SK-N-SH treated with all-trans-retinoic acid at 6 μM for 48 hours (cell line): ENCODE measurements around the gene RALBP1.

ENCODE experiments used
- ATAC-seq: fragments of 200-7000 bp; cut with Tn5 transposase; 3 replicates; pipeline ENCODE4 v1.9.1; 2020; ENCODE audit warnings: mild to moderate bottlenecking, moderate library complexity
- ARNTL ChIP-seq: fragments of 450-650 bp; formaldehyde crosslinking; IDR thresholded peaks from 2 replicates; pipeline ENCODE4 v1.5.0; 2020; ENCODE audit warnings: low read depth, mild to moderate bottlenecking, moderate library complexity, borderline replicate concordance
- ESRRG ChIP-seq: fragments of 250-450 bp; sonication (Bioruptor Pico); IDR thresholded peaks from 2 replicates; pipeline ENCODE4 v1.6.1; 2021; ENCODE audit warnings: mild to moderate bottlenecking
- ISL1 ChIP-seq: fragments of 250-450 bp; sonication (Bioruptor Pico); IDR thresholded peaks from 2 replicates; pipeline ENCODE4 v2.1.2; 2022; ENCODE audit warnings: mild to moderate bottlenecking, moderate library complexity
- OSR1 ChIP-seq: fragments of 250-450 bp; sonication (Bioruptor Pico); IDR thresholded peaks from 2 replicates; pipeline ENCODE4 v1.8.0; 2022; ENCODE audit warnings: moderate library complexity, mild to moderate bottlenecking, inconsistent platforms
- RARB ChIP-seq: fragments of 250-450 bp; sonication (Bioruptor Pico); IDR thresholded peaks from 2 replicates; pipeline ENCODE4 v1.8.0; 2021; ENCODE audit warnings: mild to moderate bottlenecking, moderate library complexity
- TCF4 ChIP-seq: fragments of 250-450 bp; sonication (Bioruptor Pico); IDR thresholded peaks from 2 replicates; pipeline ENCODE4 v1.8.0; 2021; ENCODE audit warnings: mild to moderate bottlenecking, moderate library complexity, borderline replicate concordance
- TOX ChIP-seq: fragments of 250-450 bp; sonication (Bioruptor Pico); IDR thresholded peaks from 2 replicates; pipeline ENCODE4 v1.8.0; 2021; ENCODE audit warnings: mild to moderate bottlenecking, moderate library complexity, borderline replicate concordance
- ZC3H10 ChIP-seq: fragments of 250-450 bp; sonication (Bioruptor Pico); IDR thresholded peaks from 2 replicates; pipeline ENCODE4 v1.5.1; 2021; ENCODE audit warnings: mild to moderate bottlenecking, moderate library complexity
- ZFP3 ChIP-seq: fragments of 250-450 bp; sonication (Bioruptor Pico); IDR thresholded peaks from 2 replicates; pipeline ENCODE4 v1.5.0; 2020; ENCODE audit warnings: mild to moderate bottlenecking, moderate library complexity
- ZNF565 ChIP-seq: fragments of 450-650 bp; formaldehyde crosslinking; conservative IDR thresholded peaks from 2 replicates; pipeline ENCODE4 v1.5.0; 2020; ENCODE audit warnings: low read depth, mild to moderate bottlenecking, moderate library complexity
- ZNF70 ChIP-seq: fragments of 450-650 bp; formaldehyde crosslinking; IDR thresholded peaks from 2 replicates; pipeline ENCODE4 v1.5.0; 2020; ENCODE audit warnings: mild to moderate bottlenecking, moderate library complexity
- ZNF8 ChIP-seq: fragments of 450-650 bp; formaldehyde crosslinking; IDR thresholded peaks from 2 replicates; pipeline ENCODE4 v1.5.0; 2020; ENCODE audit warnings: mild to moderate bottlenecking, moderate library complexity
- TF ChIP-seq, protein P1 (sequence below): fragments of 250-450 bp; sonication (Bioruptor Pico); IDR thresholded peaks from 2 replicates; pipeline ENCODE4 v1.5.1; 2021; ENCODE audit warnings: mild to moderate bottlenecking, moderate library complexity
- TF ChIP-seq, protein P2 (sequence below): fragments of 250-450 bp; sonication (Bioruptor Pico); IDR thresholded peaks from 2 replicates; pipeline ENCODE4 v1.8.0; 2021; ENCODE audit warnings: low read depth, mild to moderate bottlenecking, moderate library complexity, borderline replicate concordance
- TF ChIP-seq, protein P3 (sequence below): fragments of 250-450 bp; sonication (Bioruptor Pico); IDR thresholded peaks from 2 replicates; pipeline ENCODE4 v1.5.1; 2020; ENCODE audit warnings: low read depth, mild to moderate bottlenecking, moderate library complexity
- TF ChIP-seq, protein P4 (sequence below): fragments of 250-450 bp; sonication (Bioruptor Pico); IDR thresholded peaks from 2 replicates; pipeline ENCODE4 v1.5.0; 2020; ENCODE audit warnings: mild to moderate bottlenecking, moderate library complexity

RALBP1 gene

DNA sequence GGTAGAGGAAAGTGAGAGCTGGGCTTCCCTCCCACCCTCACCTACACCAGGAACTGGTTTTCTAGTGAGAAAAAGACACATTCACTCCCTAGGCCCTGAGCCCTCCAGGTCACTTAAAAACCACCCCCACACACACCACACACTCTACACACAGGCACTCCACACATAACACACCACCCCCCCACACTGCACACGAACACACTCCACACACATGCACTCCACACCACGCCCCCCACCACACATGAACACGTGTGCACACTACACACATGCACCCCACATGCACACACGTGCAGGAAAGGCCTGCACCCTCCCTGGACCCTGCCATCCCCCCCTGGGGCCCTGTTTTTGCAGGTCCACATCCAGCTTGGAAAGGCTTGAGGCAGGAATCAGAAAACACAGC, 67.6 kb downstream of the RALBP1 start (continued):
- TF ChIP-seq, protein P1, sequence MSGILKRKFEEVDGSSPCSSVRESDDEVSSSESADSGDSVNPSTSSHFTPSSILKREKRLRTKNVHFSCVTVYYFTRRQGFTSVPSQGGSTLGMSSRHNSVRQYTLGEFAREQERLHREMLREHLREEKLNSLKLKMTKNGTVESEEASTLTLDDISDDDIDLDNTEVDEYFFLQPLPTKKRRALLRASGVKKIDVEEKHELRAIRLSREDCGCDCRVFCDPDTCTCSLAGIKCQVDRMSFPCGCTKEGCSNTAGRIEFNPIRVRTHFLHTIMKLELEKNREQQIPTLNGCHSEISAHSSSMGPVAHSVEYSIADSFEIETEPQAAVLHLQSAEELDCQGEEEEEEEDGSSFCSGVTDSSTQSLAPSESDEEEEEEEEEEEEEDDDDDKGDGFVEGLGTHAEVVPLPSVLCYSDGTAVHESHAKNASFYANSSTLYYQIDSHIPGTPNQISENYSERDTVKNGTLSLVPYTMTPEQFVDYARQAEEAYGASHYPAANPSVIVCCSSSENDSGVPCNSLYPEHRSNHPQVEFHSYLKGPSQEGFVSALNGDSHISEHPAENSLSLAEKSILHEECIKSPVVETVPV (CRISPR knock-in tag) = no peak
- TF ChIP-seq ZNF8 (CRISPR knock-in tag) (no peak), ISL1 (CRISPR knock-in tag) (no peak), ZNF565 (CRISPR knock-in tag) (no peak), ESRRG (CRISPR knock-in tag) (no peak), ARNTL (CRISPR knock-in tag) (no peak)
- TF ChIP-seq, protein P2, sequence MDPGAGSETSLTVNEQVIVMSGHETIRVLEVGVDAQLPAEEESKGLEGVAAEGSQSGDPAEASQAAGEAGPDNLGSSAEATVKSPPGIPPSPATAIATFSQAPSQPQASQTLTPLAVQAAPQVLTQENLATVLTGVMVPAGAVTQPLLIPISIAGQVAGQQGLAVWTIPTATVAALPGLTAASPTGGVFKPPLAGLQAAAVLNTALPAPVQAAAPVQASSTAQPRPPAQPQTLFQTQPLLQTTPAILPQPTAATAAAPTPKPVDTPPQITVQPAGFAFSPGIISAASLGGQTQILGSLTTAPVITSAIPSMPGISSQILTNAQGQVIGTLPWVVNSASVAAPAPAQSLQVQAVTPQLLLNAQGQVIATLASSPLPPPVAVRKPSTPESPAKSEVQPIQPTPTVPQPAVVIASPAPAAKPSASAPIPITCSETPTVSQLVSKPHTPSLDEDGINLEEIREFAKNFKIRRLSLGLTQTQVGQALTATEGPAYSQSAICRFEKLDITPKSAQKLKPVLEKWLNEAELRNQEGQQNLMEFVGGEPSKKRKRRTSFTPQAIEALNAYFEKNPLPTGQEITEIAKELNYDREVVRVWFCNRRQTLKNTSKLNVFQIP (CRISPR knock-in tag) = no peak

DNA sequence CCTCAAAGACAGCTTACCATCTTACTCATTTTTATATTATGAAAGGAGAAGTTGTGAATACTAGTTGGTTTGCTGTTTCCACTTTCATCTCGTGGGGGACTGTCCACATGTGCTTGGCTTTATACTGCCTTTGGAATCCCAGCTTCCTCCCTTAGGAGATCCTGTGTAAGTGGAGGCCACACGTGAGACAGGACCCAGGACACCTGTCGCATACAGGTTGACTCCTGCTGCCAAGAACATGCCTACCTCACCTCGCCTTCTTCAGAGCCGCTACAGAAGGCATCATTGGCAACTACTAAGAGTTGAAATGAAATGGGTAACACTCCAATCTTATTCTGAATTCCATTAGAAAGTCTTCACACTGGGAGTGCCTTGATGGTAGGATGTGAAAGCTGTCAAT, 69.7 kb downstream of the RALBP1 start:
- TF ChIP-seq ZNF565 (CRISPR knock-in tag) = no peak
- TF ChIP-seq OSR1 = no peak
- TF ChIP-seq ZNF70 (CRISPR knock-in tag) = no peak
- no peak for TF ChIP-seq TOX (CRISPR knock-in tag)
- TF ChIP-seq, protein P3, sequence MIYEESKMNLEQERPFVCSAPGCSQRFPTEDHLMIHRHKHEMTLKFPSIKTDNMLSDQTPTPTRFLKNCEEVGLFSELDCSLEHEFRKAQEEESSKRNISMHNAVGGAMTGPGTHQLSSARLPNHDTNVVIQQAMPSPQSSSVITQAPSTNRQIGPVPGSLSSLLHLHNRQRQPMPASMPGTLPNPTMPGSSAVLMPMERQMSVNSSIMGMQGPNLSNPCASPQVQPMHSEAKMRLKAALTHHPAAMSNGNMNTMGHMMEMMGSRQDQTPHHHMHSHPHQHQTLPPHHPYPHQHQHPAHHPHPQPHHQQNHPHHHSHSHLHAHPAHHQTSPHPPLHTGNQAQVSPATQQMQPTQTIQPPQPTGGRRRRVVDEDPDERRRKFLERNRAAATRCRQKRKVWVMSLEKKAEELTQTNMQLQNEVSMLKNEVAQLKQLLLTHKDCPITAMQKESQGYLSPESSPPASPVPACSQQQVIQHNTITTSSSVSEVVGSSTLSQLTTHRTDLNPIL (CRISPR knock-in tag) = no peak
- TF ChIP-seq, protein P4, sequence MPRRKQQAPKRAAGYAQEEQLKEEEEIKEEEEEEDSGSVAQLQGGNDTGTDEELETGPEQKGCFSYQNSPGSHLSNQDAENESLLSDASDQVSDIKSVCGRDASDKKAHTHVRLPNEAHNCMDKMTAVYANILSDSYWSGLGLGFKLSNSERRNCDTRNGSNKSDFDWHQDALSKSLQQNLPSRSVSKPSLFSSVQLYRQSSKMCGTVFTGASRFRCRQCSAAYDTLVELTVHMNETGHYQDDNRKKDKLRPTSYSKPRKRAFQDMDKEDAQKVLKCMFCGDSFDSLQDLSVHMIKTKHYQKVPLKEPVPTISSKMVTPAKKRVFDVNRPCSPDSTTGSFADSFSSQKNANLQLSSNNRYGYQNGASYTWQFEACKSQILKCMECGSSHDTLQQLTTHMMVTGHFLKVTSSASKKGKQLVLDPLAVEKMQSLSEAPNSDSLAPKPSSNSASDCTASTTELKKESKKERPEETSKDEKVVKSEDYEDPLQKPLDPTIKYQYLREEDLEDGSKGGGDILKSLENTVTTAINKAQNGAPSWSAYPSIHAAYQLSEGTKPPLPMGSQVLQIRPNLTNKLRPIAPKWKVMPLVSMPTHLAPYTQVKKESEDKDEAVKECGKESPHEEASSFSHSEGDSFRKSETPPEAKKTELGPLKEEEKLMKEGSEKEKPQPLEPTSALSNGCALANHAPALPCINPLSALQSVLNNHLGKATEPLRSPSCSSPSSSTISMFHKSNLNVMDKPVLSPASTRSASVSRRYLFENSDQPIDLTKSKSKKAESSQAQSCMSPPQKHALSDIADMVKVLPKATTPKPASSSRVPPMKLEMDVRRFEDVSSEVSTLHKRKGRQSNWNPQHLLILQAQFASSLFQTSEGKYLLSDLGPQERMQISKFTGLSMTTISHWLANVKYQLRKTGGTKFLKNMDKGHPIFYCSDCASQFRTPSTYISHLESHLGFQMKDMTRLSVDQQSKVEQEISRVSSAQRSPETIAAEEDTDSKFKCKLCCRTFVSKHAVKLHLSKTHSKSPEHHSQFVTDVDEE (CRISPR knock-in tag) = no peak
- TF ChIP-seq ZC3H10 (CRISPR knock-in tag) = no peak
- TF ChIP-seq ISL1 (CRISPR knock-in tag) = no peak
- no peak for ATAC-seq

DNA sequence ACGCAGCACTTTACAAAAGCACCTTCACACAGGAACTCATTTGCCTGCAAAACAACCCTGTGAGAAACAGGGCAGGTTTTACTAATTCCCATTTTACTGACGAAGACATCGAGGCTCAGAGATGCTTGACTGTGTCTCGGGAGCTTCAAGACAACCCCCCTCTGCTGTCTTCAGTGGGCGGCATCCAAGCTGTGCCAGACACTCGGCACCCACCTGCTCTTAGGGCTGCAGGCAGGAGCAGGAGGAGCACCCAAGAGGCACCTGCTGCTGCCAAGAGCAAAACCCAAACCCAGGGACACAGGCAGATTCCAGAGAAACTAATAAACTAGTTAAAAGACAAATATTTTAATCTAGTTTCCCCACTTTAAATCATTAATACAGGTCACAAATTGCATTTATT, 71.2 kb downstream of the RALBP1 start:
- no peak for ATAC-seq
- TF ChIP-seq TOX (CRISPR knock-in tag) = no peak

DNA sequence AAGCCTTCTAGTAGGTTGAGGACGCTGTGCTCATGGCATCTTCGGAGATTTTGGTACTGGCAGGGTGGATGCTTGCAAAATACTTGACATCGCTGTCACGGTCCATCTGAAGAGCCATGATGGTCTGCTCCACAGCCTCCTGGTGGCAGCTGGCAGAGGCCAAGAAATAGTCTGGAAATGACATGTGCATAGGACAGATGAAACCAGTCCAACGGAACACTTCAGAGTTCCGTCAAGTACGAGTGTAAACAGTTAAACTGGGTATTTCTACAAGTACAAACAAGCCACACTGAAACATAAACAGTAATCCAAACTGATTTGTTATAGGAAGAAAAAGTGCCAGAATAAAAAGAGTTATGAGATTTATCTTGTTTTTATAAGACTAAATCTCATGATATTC, 72.5 kb downstream of the RALBP1 start:
- TF ChIP-seq ISL1 (CRISPR knock-in tag) (no peak), ZC3H10 (CRISPR knock-in tag) (no peak), RARB (CRISPR knock-in tag) (no peak), TCF4 (CRISPR knock-in tag) (no peak), OSR1 (no peak), ZFP3 (CRISPR knock-in tag) (no peak)
- TF ChIP-seq, protein P2 (CRISPR knock-in tag) = no peak
- TF ChIP-seq, protein P4 (CRISPR knock-in tag) = no peak
- ATAC-seq = no peak
